ENCODE measurements around the gene A2ML1. TPM values are rescaled to one million over a fixed set of nuclear protein-coding genes. Genes with fewer than 3 reads are reported as not detected.
"Not testable (repeated sequence)": the region's sequence is repeated elsewhere in the genome, so short reads cannot be mapped to it uniquely, and the experiment has no call there.

The A2ML1 gene
- polyA plus RNA-seq, 1 donor = 0.78 TPM

- no peak for DNase-seq
Observed at GRCh38 chr12:8907513-8907912, 85.1 kb downstream of the A2ML1 start.

- DNase-seq = no peak
Observed at GRCh38 chr12:8909752-8910151, 87.3 kb downstream of the A2ML1 start.

GRCh38 chr12:8911606-8912268 lies 89.3 kb downstream of the A2ML1 start:
- no peak for DNase-seq

DNA sequence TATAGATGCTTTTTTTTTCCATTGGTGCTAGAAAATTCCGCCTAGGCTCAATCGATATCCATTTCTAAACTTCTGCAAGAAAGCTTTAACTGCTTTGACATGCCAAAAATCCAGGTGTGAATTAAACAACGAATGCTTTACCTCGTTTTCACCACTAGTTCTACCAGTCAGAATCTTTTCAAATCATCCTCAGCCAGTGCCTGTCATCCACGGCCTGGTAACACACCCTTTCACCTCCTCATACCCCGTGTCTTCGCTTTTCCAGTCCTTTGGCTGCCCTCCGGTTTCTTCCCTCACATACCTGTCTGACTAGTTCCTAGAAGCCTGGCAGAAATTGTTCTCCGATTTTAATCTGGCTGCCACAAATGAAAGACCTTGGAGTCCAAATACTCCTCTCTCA lies 90.5 kb downstream of the A2ML1 start:
- DNase-seq = peak; percentile 27

DNA sequence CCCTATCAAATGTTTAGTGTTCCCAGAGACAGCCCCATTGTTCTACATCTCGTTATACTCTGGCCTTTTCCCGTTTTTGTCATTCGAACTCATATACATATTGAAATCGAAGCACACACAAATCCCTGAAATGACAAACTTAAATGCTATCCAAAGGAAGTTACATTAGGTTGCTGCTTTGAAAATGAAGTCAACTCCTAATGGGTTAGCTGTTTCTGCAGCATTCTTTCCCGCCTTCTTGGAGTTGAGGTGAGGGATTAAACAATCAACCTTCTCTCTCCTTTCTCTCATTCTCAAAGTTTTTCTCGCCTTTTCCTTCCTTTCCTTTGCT lies 91.2 kb downstream of the A2ML1 start:
- DNase-seq = no peak

DNA sequence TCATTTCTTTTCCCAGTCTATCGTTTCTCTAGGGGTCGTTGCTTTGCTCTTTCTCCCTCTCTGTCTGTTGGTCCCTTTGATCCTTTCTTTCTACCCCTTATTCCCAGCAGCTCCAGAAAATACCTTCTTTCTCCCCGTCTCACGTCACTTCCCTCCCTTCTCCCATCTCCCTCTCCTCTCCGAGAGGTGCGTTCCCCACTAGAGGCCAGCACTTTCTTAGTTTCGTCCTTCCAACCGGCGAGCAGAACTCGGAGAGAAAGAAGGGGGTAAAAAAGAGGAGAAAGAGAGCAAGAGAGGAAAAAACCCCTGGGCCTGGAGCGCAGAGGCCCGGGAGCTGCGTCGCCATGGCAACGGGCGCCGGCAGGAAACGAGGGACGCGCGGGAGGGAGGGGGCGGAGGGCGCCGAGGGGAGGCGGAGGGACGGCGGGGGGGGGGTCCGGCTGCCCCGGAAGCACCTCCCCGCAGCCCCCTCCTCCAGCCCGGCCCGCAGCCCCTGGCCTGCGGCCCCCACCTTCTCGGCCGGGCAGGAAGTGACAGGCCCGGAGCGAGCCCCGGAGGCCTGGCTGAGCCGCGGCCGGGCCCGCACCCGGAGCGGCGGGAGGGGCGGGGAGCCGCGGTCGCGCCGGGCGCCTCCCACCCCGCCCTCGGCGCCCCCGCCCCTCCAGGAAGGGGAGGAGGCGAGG lies 91.8 kb downstream of the A2ML1 start, which contains the start of gene PHC1:
Gene PHC1, plus strand, starts transcription at position 477 of the 683 bp plus-strand sequence. CDS start 3,169 bp downstream, outside the sequence.
- peak; percentile 87 for DNase-seq

- DNase-seq = peak; percentile 43
Observed at GRCh38 chr12:8914716-8915526, 92.5 kb downstream of the A2ML1 start.

DNA sequence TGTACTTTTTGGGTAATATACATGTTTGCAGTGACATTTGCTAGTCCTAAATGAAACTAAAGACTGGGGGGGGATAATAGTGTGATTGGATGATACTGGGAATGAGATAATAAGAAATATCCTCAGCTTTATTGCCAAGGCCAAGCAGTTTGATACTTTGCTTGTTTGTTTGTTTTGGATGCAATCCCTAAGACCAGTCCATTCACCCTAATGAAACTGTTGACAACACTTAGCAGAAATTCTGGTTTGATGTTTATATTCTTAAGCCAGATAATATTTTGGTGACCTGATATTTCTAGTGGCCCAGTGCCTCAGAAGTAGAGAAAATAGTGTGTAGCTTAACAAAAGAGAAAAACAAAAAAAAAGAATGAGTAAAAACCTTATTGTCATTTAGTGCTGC lies 93.7 kb downstream of the A2ML1 start:
- no peak for DNase-seq

GRCh38 chr12:8917031-8917430 lies 94.6 kb downstream of the A2ML1 start:
- no peak for DNase-seq

DNA sequence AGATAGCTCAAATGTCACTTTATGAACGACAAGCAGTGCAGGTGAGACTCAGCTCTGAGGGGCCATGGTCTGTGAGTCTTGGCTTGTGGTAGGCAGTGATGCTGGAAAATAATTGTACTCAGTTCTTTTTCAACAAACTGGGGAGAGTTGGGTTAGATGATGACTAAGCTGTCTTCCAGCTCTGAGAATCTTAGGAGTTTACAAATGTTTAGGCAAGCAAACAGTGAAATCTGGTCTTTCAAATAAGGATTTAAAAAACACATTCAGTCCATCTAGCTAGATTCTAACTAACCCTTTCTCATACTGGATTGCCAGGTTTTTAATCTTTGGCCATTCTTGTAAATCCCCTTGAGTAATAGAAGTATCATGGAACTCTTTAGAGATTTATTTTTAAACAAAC lies 95.3 kb downstream of the A2ML1 start:
- no peak for DNase-seq

DNA sequence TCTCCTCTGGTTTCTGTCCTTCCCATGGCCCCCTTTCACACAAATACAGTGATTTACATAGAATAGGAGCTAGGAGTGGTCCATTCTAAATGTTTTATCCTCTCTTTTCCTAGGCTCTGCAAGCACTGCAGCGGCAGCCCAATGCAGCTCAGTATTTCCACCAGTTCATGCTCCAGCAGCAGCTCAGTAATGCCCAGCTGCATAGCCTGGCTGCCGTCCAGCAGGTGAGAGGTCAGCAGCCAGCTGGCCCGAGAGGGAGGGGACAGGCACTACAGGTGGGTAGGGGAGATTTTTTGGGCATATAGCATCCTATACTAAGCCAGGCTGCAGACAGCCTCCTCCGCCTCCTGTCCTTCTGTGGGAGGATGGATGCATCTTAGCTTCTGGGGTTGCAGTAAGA lies 97.2 kb downstream of the A2ML1 start:
- DNase-seq = not testable (repeated sequence)

DNA sequence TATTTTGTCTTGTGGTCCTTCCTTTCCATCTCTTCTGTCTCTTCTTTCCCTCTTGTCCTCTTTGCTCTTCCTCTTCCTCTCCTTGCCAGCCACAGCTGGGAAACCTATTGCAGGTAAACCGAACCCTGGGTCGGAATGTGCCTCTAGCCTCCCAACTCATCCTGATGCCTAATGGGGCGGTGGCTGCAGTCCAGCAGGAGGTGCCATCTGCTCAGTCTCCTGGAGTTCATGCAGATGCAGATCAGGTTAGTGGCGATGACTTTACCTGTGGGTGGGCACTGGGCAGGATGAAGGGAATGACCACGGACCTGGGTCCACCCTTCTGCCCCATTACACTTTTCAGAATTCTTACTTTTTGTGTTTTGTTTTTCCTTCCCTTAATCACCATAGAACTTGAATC lies 100.1 kb downstream of the A2ML1 start:
- DNase-seq = no peak

Other genes with a start within 250 kb of the A2ML1 start
- gene AICDA, start 209.8 kb upstream of the A2ML1 start, polyA plus RNA-seq (ENCODE audit: insufficient read length) = 0.45 TPM
- gene MFAP5, start 159.8 kb upstream of the A2ML1 start, polyA plus RNA-seq (ENCODE audit: insufficient read length) = 0.25 TPM
- gene RIMKLB, start 124.6 kb upstream of the A2ML1 start, polyA plus RNA-seq (ENCODE audit: insufficient read length) = 140 TPM
- 94.5 TPM for gene PHC1, start 91.9 kb downstream of the A2ML1 start, polyA plus RNA-seq (ENCODE audit: insufficient read length)
- gene M6PR, start 127.0 kb downstream of the A2ML1 start, polyA plus RNA-seq (ENCODE audit: insufficient read length) = 222 TPM
- gene KLRG1, start 166.9 kb downstream of the A2ML1 start, polyA plus RNA-seq (ENCODE audit: insufficient read length) = 3.1 TPM